WTC11 (cell line): Measurements from ENCODE around the gene NTSR1. TPM values are rescaled to one million over a fixed set of nuclear protein-coding genes. Genes with fewer than 3 reads are reported as not detected.

Source experiments
- ATAC-seq: fragments of 200-7000 bp; cut with Tn5 transposase; 2 replicates; pipeline ENCODE4 v1.10.0; 2021; ENCODE audit warnings: mild to moderate bottlenecking, moderate library complexity
- CTCF ChIA-PET: fragments of 300-600 bp; sonication (Branson Sonifier 250); formaldehyde crosslinking; loops from one replicate; lab custom pipeline; 2021; ENCODE audit warnings: antibody characterized with exemption; lab: Charles Lee
- POLR2A ChIA-PET: fragments of 350-600 bp; sonication (Branson Sonifier 250); formaldehyde crosslinking; loops from one replicate; lab custom pipeline; 2021; ENCODE audit warnings: antibody characterized with exemption; lab: Charles Lee
- DNase-seq: peaks from one replicate; pipeline ENCODE4 v3.0.0; 2021; ENCODE audit warnings: low spot score
- H3K27ac Mint-ChIP-seq: 2 replicates; pipeline ENCODE4 v1.8.0; 2021; ENCODE audit warnings: mixed read lengths
- H3K27me3 Mint-ChIP-seq: 2 replicates; pipeline ENCODE4 v1.8.0; 2021; ENCODE audit warnings: low read depth, mild to moderate bottlenecking, moderate library complexity, mixed read lengths
- H3K36me3 Mint-ChIP-seq: 2 replicates; pipeline ENCODE4 v1.8.0; 2021; ENCODE audit warnings: mixed read lengths
- H3K4me1 Mint-ChIP-seq: 2 replicates; pipeline ENCODE4 v1.8.0; 2022; ENCODE audit warnings: mixed read lengths
- H3K4me3 Mint-ChIP-seq: 2 replicates; pipeline ENCODE4 v1.8.0; 2021; ENCODE audit warnings: mild to moderate bottlenecking, moderate library complexity, mixed read lengths
- H3K9me3 Mint-ChIP-seq: 2 replicates; pipeline ENCODE4 v1.8.0; 2021; ENCODE audit warnings: mixed read lengths
- CREB1 ChIP-seq: sonication (generic); formaldehyde crosslinking; IDR thresholded peaks from 2 replicates; pipeline ENCODE4 v1.8.0; 2023; ENCODE audit warnings: mild to moderate bottlenecking, missing genetic modification reagents
- CREM ChIP-seq: sonication (generic); formaldehyde crosslinking; IDR thresholded peaks from 2 replicates; pipeline ENCODE4 v1.8.1; 2022; ENCODE audit warnings: mild to moderate bottlenecking, missing genetic modification reagents, moderate library complexity
- HMGA2 ChIP-seq: fragments of 250-450 bp; sonication (Bioruptor Pico); IDR thresholded peaks from 2 replicates; pipeline ENCODE4 v1.4.0; 2021; ENCODE audit warnings: mild to moderate bottlenecking, moderate library complexity
- HMGXB4 ChIP-seq: sonication (generic); formaldehyde crosslinking; IDR thresholded peaks from 2 replicates; pipeline ENCODE4 v1.8.1; 2023; ENCODE audit warnings: mild to moderate bottlenecking, moderate library complexity, missing genetic modification reagents
- JUN ChIP-seq: sonication (generic); formaldehyde crosslinking; IDR thresholded peaks from 2 replicates; pipeline ENCODE4 v1.8.0; 2023; ENCODE audit warnings: mild to moderate bottlenecking, missing genetic modification reagents
- MAX ChIP-seq: sonication (generic); formaldehyde crosslinking; IDR thresholded peaks from 2 replicates; pipeline ENCODE4 v1.8.0; 2022; ENCODE audit warnings: mild to moderate bottlenecking, missing genetic modification reagents
- MXD4 ChIP-seq: fragments of 250-450 bp; sonication (Bioruptor Pico); IDR thresholded peaks from 2 replicates; pipeline ENCODE4 v1.8.0; 2021; ENCODE audit warnings: mild to moderate bottlenecking, moderate library complexity, borderline replicate concordance
- PREB ChIP-seq: sonication (generic); formaldehyde crosslinking; IDR thresholded peaks from 2 replicates; pipeline ENCODE4 v1.8.1; 2022; ENCODE audit warnings: mild to moderate bottlenecking, missing genetic modification reagents, moderate library complexity, borderline replicate concordance
- RORB ChIP-seq: fragments of 250-450 bp; sonication (Bioruptor Pico); IDR thresholded peaks from 2 replicates; pipeline ENCODE4 v1.9.0; 2021; ENCODE audit warnings: mild to moderate bottlenecking
- SP1 ChIP-seq: sonication (generic); formaldehyde crosslinking; conservative IDR thresholded peaks from 2 replicates; pipeline ENCODE4 v1.8.1; 2022; ENCODE audit warnings: missing genetic modification reagents
- STAT6 ChIP-seq: sonication (generic); formaldehyde crosslinking; conservative IDR thresholded peaks from 2 replicates; pipeline ENCODE4 v1.8.1; 2023; ENCODE audit warnings: mild to moderate bottlenecking, low read depth, missing genetic modification reagents, moderate library complexity
- TEAD1 ChIP-seq: sonication (generic); formaldehyde crosslinking; IDR thresholded peaks from 2 replicates; pipeline ENCODE4 v1.8.0; 2022; ENCODE audit warnings: mild to moderate bottlenecking, missing genetic modification reagents
- ZNF263 ChIP-seq: sonication (generic); formaldehyde crosslinking; IDR thresholded peaks from 2 replicates; pipeline ENCODE4 v1.8.1; 2022; ENCODE audit warnings: low read depth, mild to moderate bottlenecking, moderate library complexity, missing genetic modification reagents
- ZNF317 ChIP-seq: sonication (generic); formaldehyde crosslinking; IDR thresholded peaks from 2 replicates; pipeline ENCODE4 v1.8.1; 2023; ENCODE audit warnings: low read depth, mild to moderate bottlenecking, moderate library complexity, missing genetic modification reagents, borderline replicate concordance
- ZNF423 ChIP-seq: fragments of 250-450 bp; sonication (Bioruptor Pico); IDR thresholded peaks from 2 replicates; pipeline ENCODE4 v2.1.2; 2022; ENCODE audit warnings: mild to moderate bottlenecking, moderate library complexity
- ZSCAN18 ChIP-seq: fragments of 250-450 bp; sonication (Bioruptor Pico); IDR thresholded peaks from 2 replicates; pipeline ENCODE4 v2.1.2; 2022; ENCODE audit warnings: mild to moderate bottlenecking, moderate library complexity
- total RNA-seq: library from RNA; stranded (reverse); gene quantifications from 3 replicates; pipeline ENCODE4 v1.2.3, GENCODE V29; 2021
- TF ChIP-seq, protein P1 (sequence below): sonication (generic); formaldehyde crosslinking; IDR thresholded peaks from 2 replicates; pipeline ENCODE4 v1.8.1; 2022; ENCODE audit warnings: missing genetic modification reagents, borderline replicate concordance
- TF ChIP-seq, protein P2 (sequence below): sonication (generic); formaldehyde crosslinking; conservative IDR thresholded peaks from 2 replicates; pipeline ENCODE4 v1.8.1; 2022; ENCODE audit warnings: mild to moderate bottlenecking, missing genetic modification reagents
- TF ChIP-seq, protein P3 (sequence below): sonication (generic); formaldehyde crosslinking; IDR thresholded peaks from 2 replicates; pipeline ENCODE4 v1.8.0; 2022; ENCODE audit warnings: missing genetic modification reagents

The NTSR1 gene
- total RNA-seq, 1 experiment from 2014 or later: 0.63 TPM

DNA sequence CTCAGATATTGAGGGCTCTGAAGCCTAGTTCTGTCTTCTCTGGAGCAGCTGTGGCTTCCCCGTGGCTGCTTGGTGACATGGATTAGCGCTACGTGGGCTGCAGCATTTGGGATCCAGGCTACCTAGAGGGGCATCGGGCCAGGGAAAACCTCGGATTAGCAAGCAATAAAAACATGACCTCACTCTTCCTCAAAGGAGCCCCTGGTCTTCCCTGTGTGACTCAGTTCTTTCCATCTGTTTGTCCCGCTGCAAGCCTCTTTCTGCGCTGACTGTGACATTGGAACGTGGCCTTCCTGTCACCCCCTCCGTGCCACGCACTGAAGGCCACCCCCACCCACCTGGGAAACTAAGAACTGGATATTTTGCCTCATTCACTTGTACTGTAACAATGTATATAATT, 91.2 kb downstream of the NTSR1 start:
- Mint-ChIP-seq H3K9me3 (no peaks in the 10 kb centered on the region), H3K4me3 (no peak overlapping the region), H3K27ac (no peak overlapping the region), H3K36me3 (peaks cover 30% of the 10 kb centered on the region), H3K27me3 (peaks cover 14% of the 10 kb centered on the region), H3K4me1 (peaks cover 5% of the 10 kb centered on the region)
- DNase-seq (no peak), ATAC-seq (no peak)
- CTCF ChIA-PET: no interaction called here
- POLR2A ChIA-PET: no interaction called here
- TF ChIP-seq ZNF317 (CRISPR knock-in tag) (no peak), MXD4 (CRISPR knock-in tag) (no peak), JUN (no peak), HMGA2 (CRISPR knock-in tag) (no peak), ZNF263 (CRISPR knock-in tag) (no peak), CREM (no peak), CREB1 (CRISPR knock-in tag) (no peak), MAX (no peak), PREB (no peak)
- TF ChIP-seq, protein P1, sequence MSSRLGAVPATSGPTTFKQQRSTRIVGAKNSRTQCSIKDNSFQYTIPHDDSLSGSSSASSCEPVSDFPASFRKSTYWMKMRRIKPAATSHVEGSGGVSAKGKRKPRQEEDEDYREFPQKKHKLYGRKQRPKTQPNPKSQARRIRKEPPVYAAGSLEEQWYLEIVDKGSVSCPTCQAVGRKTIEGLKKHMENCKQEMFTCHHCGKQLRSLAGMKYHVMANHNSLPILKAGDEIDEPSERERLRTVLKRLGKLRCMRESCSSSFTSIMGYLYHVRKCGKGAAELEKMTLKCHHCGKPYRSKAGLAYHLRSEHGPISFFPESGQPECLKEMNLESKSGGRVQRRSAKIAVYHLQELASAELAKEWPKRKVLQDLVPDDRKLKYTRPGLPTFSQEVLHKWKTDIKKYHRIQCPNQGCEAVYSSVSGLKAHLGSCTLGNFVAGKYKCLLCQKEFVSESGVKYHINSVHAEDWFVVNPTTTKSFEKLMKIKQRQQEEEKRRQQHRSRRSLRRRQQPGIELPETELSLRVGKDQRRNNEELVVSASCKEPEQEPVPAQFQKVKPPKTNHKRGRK (CRISPR knock-in tag): no peak

DNA sequence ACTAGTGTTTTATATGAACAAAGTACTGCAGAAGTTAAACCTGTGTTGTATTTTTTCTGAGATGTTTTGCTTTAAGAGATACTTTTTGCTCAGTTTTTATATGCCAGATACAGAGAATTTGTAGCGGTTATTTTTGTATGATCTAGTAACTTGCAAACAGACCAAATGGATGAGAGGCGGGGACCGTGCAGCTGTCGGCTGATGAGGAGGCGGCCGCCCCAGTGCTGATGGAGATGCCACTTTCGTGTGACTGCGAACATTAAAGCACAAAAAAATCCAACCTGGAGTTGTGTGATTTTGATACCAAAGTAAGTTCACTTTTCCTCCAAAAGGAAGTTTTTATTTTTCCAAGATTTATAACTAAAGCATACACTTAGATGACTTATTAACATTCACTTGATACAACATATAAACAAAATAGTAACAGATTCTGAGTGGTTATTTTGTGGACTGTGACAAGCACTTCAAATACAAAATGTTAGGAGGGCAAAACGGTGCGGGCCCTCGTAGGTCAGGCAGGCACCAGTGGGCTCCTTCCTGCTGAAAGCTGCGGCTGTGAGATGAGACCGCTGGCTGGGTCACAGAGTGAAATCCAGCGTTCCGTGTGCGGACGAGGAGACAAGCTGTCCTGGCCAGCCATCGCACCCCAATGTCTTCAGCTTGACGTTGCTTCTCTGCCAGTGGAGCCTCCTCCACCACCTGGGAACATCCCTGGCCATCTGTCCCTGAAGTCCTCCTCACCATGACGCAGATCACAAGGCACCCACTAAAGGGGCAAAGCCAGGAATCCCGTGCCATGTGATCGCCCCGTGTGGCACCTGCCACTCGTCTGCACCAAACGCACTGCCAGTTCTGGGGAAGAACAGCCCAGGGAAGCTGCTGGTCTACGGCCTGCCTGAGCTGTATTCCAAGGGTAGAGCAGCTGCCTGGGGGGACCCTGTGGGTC, 92.0 kb downstream of the NTSR1 start:
- peaks cover 5% of the 10 kb centered on the region for H3K4me1 Mint-ChIP-seq
- DNase-seq (no peak), ATAC-seq (no peak)
- ChIA-PET POLR2A (no interaction called here), CTCF (interaction anchor here (1.1 kb wide), 1 partner anchor 9 kb away, joined by 4 read pairs; no protein-coding TSS in a partner anchor)
- no peaks in the 10 kb centered on the region for H3K9me3 Mint-ChIP-seq
- no peak overlapping the region for H3K4me3 Mint-ChIP-seq
- H3K36me3 Mint-ChIP-seq: peaks cover 30% of the 10 kb centered on the region
- H3K27me3 Mint-ChIP-seq: peaks cover 11% of the 10 kb centered on the region
- no peak overlapping the region for H3K27ac Mint-ChIP-seq
- TF ChIP-seq, protein P2, sequence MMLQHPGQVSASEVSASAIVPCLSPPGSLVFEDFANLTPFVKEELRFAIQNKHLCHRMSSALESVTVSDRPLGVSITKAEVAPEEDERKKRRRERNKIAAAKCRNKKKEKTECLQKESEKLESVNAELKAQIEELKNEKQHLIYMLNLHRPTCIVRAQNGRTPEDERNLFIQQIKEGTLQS (CRISPR knock-in tag): no peak
- TF ChIP-seq CREB1 (CRISPR knock-in tag): no peak
- no peak for TF ChIP-seq TEAD1 (CRISPR knock-in tag)
- TF ChIP-seq, protein P3, sequence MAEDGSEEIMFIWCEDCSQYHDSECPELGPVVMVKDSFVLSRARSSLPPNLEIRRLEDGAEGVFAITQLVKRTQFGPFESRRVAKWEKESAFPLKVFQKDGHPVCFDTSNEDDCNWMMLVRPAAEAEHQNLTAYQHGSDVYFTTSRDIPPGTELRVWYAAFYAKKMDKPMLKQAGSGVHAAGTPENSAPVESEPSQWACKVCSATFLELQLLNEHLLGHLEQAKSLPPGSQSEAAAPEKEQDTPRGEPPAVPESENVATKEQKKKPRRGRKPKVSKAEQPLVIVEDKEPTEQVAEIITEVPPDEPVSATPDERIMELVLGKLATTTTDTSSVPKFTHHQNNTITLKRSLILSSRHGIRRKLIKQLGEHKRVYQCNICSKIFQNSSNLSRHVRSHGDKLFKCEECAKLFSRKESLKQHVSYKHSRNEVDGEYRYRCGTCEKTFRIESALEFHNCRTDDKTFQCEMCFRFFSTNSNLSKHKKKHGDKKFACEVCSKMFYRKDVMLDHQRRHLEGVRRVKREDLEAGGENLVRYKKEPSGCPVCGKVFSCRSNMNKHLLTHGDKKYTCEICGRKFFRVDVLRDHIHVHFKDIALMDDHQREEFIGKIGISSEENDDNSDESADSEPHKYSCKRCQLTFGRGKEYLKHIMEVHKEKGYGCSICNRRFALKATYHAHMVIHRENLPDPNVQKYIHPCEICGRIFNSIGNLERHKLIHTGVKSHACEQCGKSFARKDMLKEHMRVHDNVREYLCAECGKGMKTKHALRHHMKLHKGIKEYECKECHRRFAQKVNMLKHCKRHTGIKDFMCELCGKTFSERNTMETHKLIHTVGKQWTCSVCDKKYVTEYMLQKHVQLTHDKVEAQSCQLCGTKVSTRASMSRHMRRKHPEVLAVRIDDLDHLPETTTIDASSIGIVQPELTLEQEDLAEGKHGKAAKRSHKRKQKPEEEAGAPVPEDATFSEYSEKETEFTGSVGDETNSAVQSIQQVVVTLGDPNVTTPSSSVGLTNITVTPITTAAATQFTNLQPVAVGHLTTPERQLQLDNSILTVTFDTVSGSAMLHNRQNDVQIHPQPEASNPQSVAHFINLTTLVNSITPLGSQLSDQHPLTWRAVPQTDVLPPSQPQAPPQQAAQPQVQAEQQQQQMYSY: no peak
- no peak for TF ChIP-seq ZNF423
- TF ChIP-seq PREB: no peak
- TF ChIP-seq HMGXB4 (CRISPR knock-in tag): no peak
- no peak for TF ChIP-seq SP1 (CRISPR knock-in tag)
- no peak for TF ChIP-seq RORB (CRISPR knock-in tag)
- no peak for TF ChIP-seq ZSCAN18 (CRISPR knock-in tag)
- no peak for TF ChIP-seq MXD4 (CRISPR knock-in tag)
- TF ChIP-seq STAT6 (CRISPR knock-in tag): no peak
